Measurements from ENCODE around the gene DIO2.

The DIO2 gene
- total RNA-seq: 0 to 0.39 (median 0) reads per million in 3 donors

GRCh38 chr14:80211153-80212022, at the start of gene DIO2:
TSS of gene DIO2 (minus strand) at chr14:80211504. CDS start at chr14:80211472, 32 bp downstream.
- Histone ChIP-seq H3K4me3 (ENCODE audit: insufficient read depth, low read depth, low read length, poor library complexity, severe bottlenecking) (no peak within 1 kb of the TSS), H3K9me3 (ENCODE audit: control insufficient read depth, low read length) (no peaks in the 10 kb centered on the region), H3K27me3 (replicated peaks; ENCODE audit: control insufficient read depth, insufficient read depth, low read length, poor library complexity, severe bottlenecking) (no peaks in the 10 kb centered on the region)

GRCh38 chr14:80260645-80261044, 49.3 kb upstream of the DIO2 start:
- no peak overlapping the region for H3K4me3 ChIP-seq (ENCODE audit: insufficient read depth, low read depth, low read length, poor library complexity, severe bottlenecking)
- no peaks in the 10 kb centered on the region for H3K36me3 ChIP-seq (ENCODE audit: control insufficient read depth, insufficient read depth, low read length)
- H3K9me3 ChIP-seq (ENCODE audit: control insufficient read depth, low read length): no peaks in the 10 kb centered on the region
- H3K27ac ChIP-seq (ENCODE audit: insufficient read depth, low read length, poor library complexity, severe bottlenecking): no peak overlapping the region
- H3K4me1 ChIP-seq (ENCODE audit: control insufficient read depth, insufficient read depth, low read length, poor library complexity, severe bottlenecking): no peaks in the 10 kb centered on the region
- no peaks in the 10 kb centered on the region for H3K27me3 ChIP-seq (replicated peaks; ENCODE audit: control insufficient read depth, insufficient read depth, low read length, poor library complexity, severe bottlenecking)
- no peak for DNase-seq

More at GRCh38 chr14:80211153-80212022, at the start of gene DIO2:
- Histone ChIP-seq H3K27ac (ENCODE audit: insufficient read depth, low read length, poor library complexity, severe bottlenecking) (no peak within 1 kb of the TSS), H3K4me1 (ENCODE audit: control insufficient read depth, insufficient read depth, low read length, poor library complexity, severe bottlenecking) (no peaks in the 10 kb centered on the region), H3K36me3 (ENCODE audit: control insufficient read depth, insufficient read depth, low read length) (no peaks in the 10 kb centered on the region)
- DNase-seq: no peak

- H3K4me3 ChIP-seq (ENCODE audit: insufficient read depth, low read depth, low read length, poor library complexity, severe bottlenecking): no peak overlapping the region
- no peaks in the 10 kb centered on the region for H3K9me3 ChIP-seq (ENCODE audit: control insufficient read depth, low read length)
Measured at GRCh38 chr14:80239631-80240030, 28.3 kb upstream of the DIO2 start.

GRCh38 chr14:80237143-80237542, 25.8 kb upstream of the DIO2 start:
- no peak for DNase-seq
- no peaks in the 10 kb centered on the region for H3K36me3 ChIP-seq (ENCODE audit: control insufficient read depth, insufficient read depth, low read length)
- no peaks in the 10 kb centered on the region for H3K4me1 ChIP-seq (ENCODE audit: control insufficient read depth, insufficient read depth, low read length, poor library complexity, severe bottlenecking)
- H3K27ac ChIP-seq (ENCODE audit: insufficient read depth, low read length, poor library complexity, severe bottlenecking): no peak overlapping the region
- no peaks in the 10 kb centered on the region for H3K9me3 ChIP-seq (ENCODE audit: control insufficient read depth, low read length)
- H3K27me3 ChIP-seq (replicated peaks; ENCODE audit: control insufficient read depth, insufficient read depth, low read length, poor library complexity, severe bottlenecking): no peaks in the 10 kb centered on the region
- H3K4me3 ChIP-seq (ENCODE audit: insufficient read depth, low read depth, low read length, poor library complexity, severe bottlenecking): no peak overlapping the region

More at GRCh38 chr14:80239631-80240030, 28.3 kb upstream of the DIO2 start:
- no peaks in the 10 kb centered on the region for H3K4me1 ChIP-seq (ENCODE audit: control insufficient read depth, insufficient read depth, low read length, poor library complexity, severe bottlenecking)
- no peaks in the 10 kb centered on the region for H3K36me3 ChIP-seq (ENCODE audit: control insufficient read depth, insufficient read depth, low read length)
- no peaks in the 10 kb centered on the region for H3K27me3 ChIP-seq (replicated peaks; ENCODE audit: control insufficient read depth, insufficient read depth, low read length, poor library complexity, severe bottlenecking)
- DNase-seq: no peak
- H3K27ac ChIP-seq (ENCODE audit: insufficient read depth, low read length, poor library complexity, severe bottlenecking): no peak overlapping the region

GRCh38 chr14:80233470-80234089, 22.3 kb upstream of the DIO2 start:
- Histone ChIP-seq H3K4me3 (ENCODE audit: insufficient read depth, low read depth, low read length, poor library complexity, severe bottlenecking) (no peak overlapping the region), H3K4me1 (ENCODE audit: control insufficient read depth, insufficient read depth, low read length, poor library complexity, severe bottlenecking) (no peaks in the 10 kb centered on the region), H3K27me3 (replicated peaks; ENCODE audit: control insufficient read depth, insufficient read depth, low read length, poor library complexity, severe bottlenecking) (no peaks in the 10 kb centered on the region), H3K9me3 (ENCODE audit: control insufficient read depth, low read length) (no peaks in the 10 kb centered on the region), H3K27ac (ENCODE audit: insufficient read depth, low read length, poor library complexity, severe bottlenecking) (no peak overlapping the region), H3K36me3 (ENCODE audit: control insufficient read depth, insufficient read depth, low read length) (no peaks in the 10 kb centered on the region)
- no peak for DNase-seq

GRCh38 chr14:80231702-80232101, 20.4 kb upstream of the DIO2 start:
- H3K9me3 ChIP-seq (ENCODE audit: control insufficient read depth, low read length): no peaks in the 10 kb centered on the region
- DNase-seq: no peak
- H3K27ac ChIP-seq (ENCODE audit: insufficient read depth, low read length, poor library complexity, severe bottlenecking): no peak overlapping the region
- H3K36me3 ChIP-seq (ENCODE audit: control insufficient read depth, insufficient read depth, low read length): no peaks in the 10 kb centered on the region
- H3K27me3 ChIP-seq (replicated peaks; ENCODE audit: control insufficient read depth, insufficient read depth, low read length, poor library complexity, severe bottlenecking): no peaks in the 10 kb centered on the region
- no peaks in the 10 kb centered on the region for H3K4me1 ChIP-seq (ENCODE audit: control insufficient read depth, insufficient read depth, low read length, poor library complexity, severe bottlenecking)
- H3K4me3 ChIP-seq (ENCODE audit: insufficient read depth, low read depth, low read length, poor library complexity, severe bottlenecking): no peak overlapping the region

- no peaks in the 10 kb centered on the region for H3K9me3 ChIP-seq (ENCODE audit: control insufficient read depth, low read length)
- no peak for DNase-seq
- no peaks in the 10 kb centered on the region for H3K36me3 ChIP-seq (ENCODE audit: control insufficient read depth, insufficient read depth, low read length)
- no peaks in the 10 kb centered on the region for H3K4me1 ChIP-seq (ENCODE audit: control insufficient read depth, insufficient read depth, low read length, poor library complexity, severe bottlenecking)
- no peak overlapping the region for H3K27ac ChIP-seq (ENCODE audit: insufficient read depth, low read length, poor library complexity, severe bottlenecking)
- no peak overlapping the region for H3K4me3 ChIP-seq (ENCODE audit: insufficient read depth, low read depth, low read length, poor library complexity, severe bottlenecking)
- H3K27me3 ChIP-seq (replicated peaks; ENCODE audit: control insufficient read depth, insufficient read depth, low read length, poor library complexity, severe bottlenecking): no peaks in the 10 kb centered on the region
Measured at GRCh38 chr14:80223696-80224465, 12.6 kb upstream of the DIO2 start.

GRCh38 chr14:80216818-80217217, 5.5 kb upstream of the DIO2 start:
- H3K27ac ChIP-seq (ENCODE audit: insufficient read depth, low read length, poor library complexity, severe bottlenecking): no peak overlapping the region
- no peak overlapping the region for H3K4me3 ChIP-seq (ENCODE audit: insufficient read depth, low read depth, low read length, poor library complexity, severe bottlenecking)
- no peaks in the 10 kb centered on the region for H3K9me3 ChIP-seq (ENCODE audit: control insufficient read depth, low read length)
- no peaks in the 10 kb centered on the region for H3K27me3 ChIP-seq (replicated peaks; ENCODE audit: control insufficient read depth, insufficient read depth, low read length, poor library complexity, severe bottlenecking)
- DNase-seq: no peak
- H3K4me1 ChIP-seq (ENCODE audit: control insufficient read depth, insufficient read depth, low read length, poor library complexity, severe bottlenecking): no peaks in the 10 kb centered on the region
- no peaks in the 10 kb centered on the region for H3K36me3 ChIP-seq (ENCODE audit: control insufficient read depth, insufficient read depth, low read length)

GRCh38 chr14:80215756-80216581, 4.7 kb upstream of the DIO2 start:
- Histone ChIP-seq H3K27ac (ENCODE audit: insufficient read depth, low read length, poor library complexity, severe bottlenecking) (no peak overlapping the region), H3K9me3 (ENCODE audit: control insufficient read depth, low read length) (no peaks in the 10 kb centered on the region), H3K27me3 (replicated peaks; ENCODE audit: control insufficient read depth, insufficient read depth, low read length, poor library complexity, severe bottlenecking) (no peaks in the 10 kb centered on the region), H3K36me3 (ENCODE audit: control insufficient read depth, insufficient read depth, low read length) (no peaks in the 10 kb centered on the region), H3K4me3 (ENCODE audit: insufficient read depth, low read depth, low read length, poor library complexity, severe bottlenecking) (no peak overlapping the region), H3K4me1 (ENCODE audit: control insufficient read depth, insufficient read depth, low read length, poor library complexity, severe bottlenecking) (no peaks in the 10 kb centered on the region)
- DNase-seq: no peak
